A549 treated with ZK216348 at 1 μM for 4 hours (cell line): Measurements from ENCODE around the gene GLIS2. TPM values are rescaled to one million over a fixed set of nuclear protein-coding genes. Genes with fewer than 3 reads are reported as not detected.

Experiments used
- total RNA-seq: library from RNA; stranded (reverse); fragments of 200-300 nt; extraction: Qiagen RNA extraction; gene quantifications from 5 replicates; pipeline ENCODE4 v1.2.3, GENCODE V29; 2022; ENCODE audit warnings: low read depth

GLIS2 gene
- total RNA-seq = 17.5 to 29.4 TPM (median 28.8 TPM) in 5 replicates

GRCh38 chr16:4315186-4316107 is at the start of gene GLIS2:
GLIS2 (plus strand) TSS chr16:4316067; CDS start chr16:4332281, 16,214 bp downstream.

GRCh38 chr16:4350787-4351659 is 35.2 kb downstream of the GLIS2 start, which contains the start of gene PAM16:
PAM16 (minus strand) TSS chr16:4351321; CDS start chr16:4351234, 87 bp downstream.

GRCh38 chr16:4371357-4372000 is 55.6 kb downstream of the GLIS2 start, which contains the start of gene VASN:
VASN (plus strand) TSS chr16:4371848; CDS start chr16:4380878, 9,030 bp downstream.

Other genes with a start within 250 kb of the GLIS2 start
- gene ADCY9, start 199.6 kb upstream of the GLIS2 start, total RNA-seq = 5.5 to 8.7 TPM (median 8.0 TPM) in 5 replicates
- 0.06 TPM in 1 of 5 replicates, not detected in the others for gene SRL, start 74.0 kb upstream of the GLIS2 start, total RNA-seq
- 14.5 to 21.1 TPM (median 18.9 TPM) in 5 replicates for gene TFAP4, start 43.0 kb upstream of the GLIS2 start, total RNA-seq
- gene PAM16, start 35.3 kb downstream of the GLIS2 start, total RNA-seq = 58.5 to 74.5 TPM (median 66.4 TPM) in 5 replicates
- 3.7 to 6.9 TPM (median 6.2 TPM) in 5 replicates for gene VASN, start 55.8 kb downstream of the GLIS2 start, total RNA-seq
- gene CORO7, start 100.5 kb downstream of the GLIS2 start, total RNA-seq = 13.9 to 19.3 TPM (median 16.2 TPM) in 5 replicates
- 49.4 to 74.2 TPM (median 70.2 TPM) in 5 replicates for gene DNAJA3, start 109.8 kb downstream of the GLIS2 start, total RNA-seq
- 42.6 to 47.1 TPM (median 45.8 TPM) in 5 replicates for gene NMRAL1, start 158.6 kb downstream of the GLIS2 start, total RNA-seq
- 55.8 to 63.3 TPM (median 60.4 TPM) in 5 replicates for gene HMOX2, start 160.3 kb downstream of the GLIS2 start, total RNA-seq
- gene CDIP1, start 222.7 kb downstream of the GLIS2 start, total RNA-seq = 10.4 to 15.6 TPM (median 13.7 TPM) in 5 replicates
- gene C16orf96, start 240.3 kb downstream of the GLIS2 start, total RNA-seq = 0.04 to 0.06 TPM in 2 of 5 replicates, not detected in the others